B cell (primary cell): ENCODE measurements around the gene NTN3. TPM values are rescaled to one million over a fixed set of nuclear protein-coding genes. Genes with fewer than 3 reads are reported as not detected.

ENCODE experiments used
- ATAC-seq: fragments of 200-7000 bp; cut with Tn5 transposase; one replicate; pipeline ENCODE4 v1.10.0; 2021; ENCODE audit warnings: low read depth, mild to moderate bottlenecking, moderate number of reproducible peaks, moderate library complexity
- CTCF ChIA-PET: fragments of 350-600 bp; sonication (Branson Sonifier 250); formaldehyde crosslinking; loops from one replicate; lab custom pipeline; 2021; ENCODE audit warnings: antibody characterized with exemption, inconsistent platforms; lab: Charles Lee
- POLR2A ChIA-PET: fragments of 350-600 bp; sonication (Branson Sonifier 250); formaldehyde crosslinking; loops from one replicate; lab custom pipeline; 2021; ENCODE audit warnings: antibody characterized with exemption; lab: Charles Lee
- DNase-seq: peaks from one replicate; pipeline ENCODE4 v3.0.0; 2013
- H2AFZ ChIP-seq: 2 replicates; pipeline ENCODE4 v1.6.1; 2012; ENCODE audit warnings: mild to moderate bottlenecking, low read depth, low read length; ENCODE audit not compliant: insufficient read depth, poor library complexity, severe bottlenecking
- H3K27ac ChIP-seq, 2 donors: 1 replicate in 1 of 2; 2 replicates in 1 of 2; pipeline ENCODE4 v1.5.1; 2012 to 2013; ENCODE audit warnings: low read length in 2 of 2, mild to moderate bottlenecking in 2 of 2, moderate library complexity in 1 of 2
- H3K27me3 ChIP-seq, 4 experiments: fragments of 200-600 bp in 1 of 4; sonication (generic) in 1 of 4; replicated peaks in 1 of 4; 1 replicate in 2 of 4; 2 replicates in 2 of 4; pipeline versions ENCODE4 v1.6.1 to v1.7.0; 2013 to 2016; ENCODE audit warnings: low read length in 3 of 4, mild to moderate bottlenecking in 2 of 4, mixed read lengths in 1 of 4, moderate library complexity in 1 of 4; ENCODE audit not compliant: insufficient read depth in 4 of 4, control insufficient read depth in 3 of 4; ENCODE audit errors: control extremely low read depth in 1 of 4
- H3K36me3 ChIP-seq, 2 experiments: replicated peaks in 1 of 2; 1 replicate in 1 of 2; 2 replicates in 1 of 2; pipeline versions ENCODE4 v1.6.1 to v1.7.1; 2013; ENCODE audit warnings: low read length in 1 of 2; ENCODE audit not compliant: insufficient read depth in 2 of 2, control insufficient read depth in 1 of 2; ENCODE audit errors: control extremely low read depth in 1 of 2, extremely low read depth in 1 of 2
- H3K4me1 ChIP-seq, 2 donors: fragments of 200-600 bp in 1 of 2; sonication (generic) in 1 of 2; 1 replicate in 1 of 2; 2 replicates in 1 of 2; pipeline versions ENCODE4 v1.5.1 to v1.6.1; 2013 to 2017; ENCODE audit warnings: low read length in 2 of 2; ENCODE audit not compliant: control insufficient read depth in 2 of 2, insufficient read depth in 2 of 2
- H3K4me2 ChIP-seq: replicated peaks from 2 replicates; pipeline ENCODE3; 2012; ENCODE audit warnings: mild to moderate bottlenecking, low read depth, low read length; ENCODE audit not compliant: poor library complexity, severe bottlenecking
- H3K4me3 ChIP-seq, 5 experiments: fragments of 200-600 bp in 1 of 5; sonication (generic) in 1 of 5; 1 replicate in 3 of 5; 2 replicates in 2 of 5; pipeline versions ENCODE4 v1.5.1 to v1.7.0; 2011 to 2016; ENCODE audit warnings: low read length in 4 of 5, mild to moderate bottlenecking in 4 of 5, low read depth in 2 of 5, control low read depth in 1 of 5, moderate library complexity in 1 of 5; ENCODE audit not compliant: insufficient read depth in 1 of 5; ENCODE audit errors: control extremely low read depth in 1 of 5, extremely low read depth in 1 of 5
- H3K79me2 ChIP-seq: fragments of 200-600 bp; sonication (generic); one replicate; pipeline ENCODE4 v1.6.0; 2016; ENCODE audit warnings: low read length; ENCODE audit not compliant: control insufficient read depth, insufficient read depth
- H3K9ac ChIP-seq: fragments of 200-600 bp; sonication (generic); 2 replicates; pipeline ENCODE4 v1.6.1; 2017; ENCODE audit warnings: mild to moderate bottlenecking, low read length, moderate library complexity
- H3K9me3 ChIP-seq, 3 donors: one replicate each; pipeline versions ENCODE4 v1.6.1 to v1.7.1; 2013; ENCODE audit warnings: low read length in 2 of 3; ENCODE audit not compliant: control insufficient read depth in 2 of 3, insufficient read depth in 1 of 3; ENCODE audit errors: control extremely low read depth in 1 of 3
- H4K20me1 ChIP-seq: 2 replicates; pipeline ENCODE4 v1.6.0; 2012; ENCODE audit warnings: mild to moderate bottlenecking, low read length; ENCODE audit not compliant: insufficient read depth, control insufficient read depth, poor library complexity, severe bottlenecking
- H3K27ac Mint-ChIP-seq: one replicate; pipeline ENCODE4 v1.8.0; 2021; ENCODE audit warnings: mixed read lengths
- H3K27me3 Mint-ChIP-seq: one replicate; pipeline ENCODE4 v1.8.0; 2021; ENCODE audit warnings: mixed read lengths
- H3K4me1 Mint-ChIP-seq: one replicate; pipeline ENCODE4 v1.8.0; 2021; ENCODE audit warnings: mixed read lengths
- H3K4me3 Mint-ChIP-seq: one replicate; pipeline ENCODE4 v1.8.0; 2021; ENCODE audit warnings: mixed read lengths
- H3K9me3 Mint-ChIP-seq: one replicate; pipeline ENCODE4 v1.8.0; 2022; ENCODE audit warnings: mixed read lengths; ENCODE audit not compliant: insufficient read depth
- CTCF ChIP-seq: fragments of 200-600 bp; IDR thresholded peaks from one replicate; pipeline ENCODE4 v1.8.0; 2022; ENCODE audit warnings: antibody characterized with exemption, mild to moderate bottlenecking
- EZH2 ChIP-seq: IDR thresholded peaks from 2 replicates; pipeline ENCODE4 v1.6.1; 2012; ENCODE audit warnings: borderline replicate concordance, low read depth, mild to moderate bottlenecking, moderate library complexity, low read length; ENCODE audit not compliant: insufficient read depth, poor library complexity, severe bottlenecking
- WGBS: methylation state at CpG from one replicate; pipeline ENCODE4 v1.1.5; 2013; ENCODE audit warnings: missing lambda C conversion rate; ENCODE audit not compliant: insufficient coverage; 5-methylcytosine and 5-hydroxymethylcytosine counted together
- intact Hi-C: fragments of 100-400 bp; cut with micrococcal nuclease; formaldehyde crosslinking; loops from one replicate; pipeline ENCODE4 v1.10.0; 2022
- polyA plus RNA-seq: library from polyadenylated mRNA; depleted of rRNA; stranded (reverse); fragments of >200 nt; gene quantifications from 2 replicates; pipeline ENCODE4 v1.2.3, GENCODE V29; 2012
- total RNA-seq, 2 donors: library from RNA; stranded (reverse); fragments of 120-200 nt in 1 of 2; gene quantifications; 1 replicate in 1 of 2; 2 replicates in 1 of 2; pipeline versions ENCODE4 v1.2.3 to v1.2.4, GENCODE V29; 2013 to 2022

The NTN3 gene
- total and polyA plus RNA-seq, 2 donors (not counting 1 experiment from before 2014, with no cell fraction given) = not detected

DNA sequence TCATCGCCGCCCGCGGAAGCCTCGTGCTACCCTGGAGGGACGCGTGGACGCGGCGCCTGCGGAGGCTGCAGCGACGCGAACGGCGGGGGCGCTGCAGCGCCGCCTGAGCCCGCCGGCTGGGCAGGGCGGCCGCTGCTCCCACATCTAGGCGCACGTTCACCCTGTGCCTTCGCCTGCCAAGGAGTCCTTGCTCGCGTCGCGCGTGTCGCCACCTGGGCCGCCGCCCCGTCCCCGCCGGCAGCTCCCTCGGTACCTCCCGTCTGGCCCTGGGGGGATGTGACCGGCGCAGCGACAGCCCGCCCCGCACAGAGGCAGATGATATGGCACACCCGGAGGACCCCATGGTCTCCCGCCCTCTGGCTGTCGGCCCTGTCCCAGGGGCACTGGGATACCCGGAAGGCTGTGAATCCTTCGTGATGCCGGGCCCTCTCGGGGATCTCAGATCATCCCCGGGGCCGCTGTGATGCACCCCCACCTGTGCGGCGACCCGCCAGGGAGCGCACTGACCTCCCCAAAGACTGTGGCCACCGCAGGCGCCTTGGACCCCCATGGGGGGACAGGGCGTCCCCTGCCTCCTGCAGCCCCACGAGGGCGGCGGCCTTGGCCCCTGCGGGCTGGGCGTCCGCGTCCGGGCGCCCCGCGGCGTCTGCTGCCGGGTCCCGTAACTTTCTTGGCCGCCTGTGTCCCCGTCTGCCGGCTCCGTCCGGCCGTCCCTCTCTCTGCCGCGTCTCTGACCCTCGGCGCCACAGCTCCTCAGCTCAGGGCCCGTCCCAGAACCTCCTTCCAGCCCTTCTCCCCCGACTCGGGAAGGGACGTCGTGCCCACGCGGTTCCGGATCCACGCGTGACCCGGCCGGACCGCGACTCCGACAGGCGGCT lies 3.1 kb downstream of the NTN3 start:
- CTCF ChIA-PET = interaction anchor here (0.7 to 3.2 kb wide), 5 partner anchors 13 to 595 kb away, joined by 3 to 13 read pairs (median 5); partner anchors contain the start of gene CCNF
- H3K9ac ChIP-seq = peak overlapping the region; percentile 73
- POLR2A ChIA-PET = interaction anchor here (0.6 to 1.0 kb wide), 4 partner anchors 11 to 304 kb away, joined by 3 to 6 read pairs (median 4); partner anchors contain the start of genes AMDHD2 and TEDC2

More for the DNA sequence above, 3.1 kb downstream of the NTN3 start:
- Histone ChIP-seq H3K27ac (peak overlapping the region in 1 of 2 donors; percentile 62), H3K36me3 (no peaks in the 10 kb centered on the region), H3K4me3 (peak overlapping the region; percentile 26 to 77 (median 68)), H4K20me1 (peaks cover 46% of the 10 kb centered on the region), H3K27me3 (peaks cover 0 to 37% (median 28%) of the 10 kb centered on the region in 4 experiments), H3K9me3 (no peaks in the 10 kb centered on the region), H3K4me1 (peaks cover 49 to 51% of the 10 kb centered on the region in 2 donors), H3K79me2 (peaks cover 39% of the 10 kb centered on the region), H3K4me2 (peak overlapping the region; percentile 100), H2AFZ (peak overlapping the region; percentile 89)
- under 1% methylated on average over 100 of the region's 100 CpGs for WGBS
- ATAC-seq = peak; percentile 60
- Mint-ChIP-seq H3K27ac (no peak overlapping the region), H3K9me3 (no peaks in the 10 kb centered on the region), H3K27me3 (peaks cover 18% of the 10 kb centered on the region), H3K4me3 (peak overlapping the region; percentile 79), H3K4me1 (peaks cover 35% of the 10 kb centered on the region)
- peak; percentile 84 for DNase-seq
- intact Hi-C loops = loop anchor here (1.0 kb wide), 2 partner anchors 14 to 45 kb away; partner anchors contain the start of genes CCNF and TEDC2
- peak; percentile 42 for TF ChIP-seq CTCF
- TF ChIP-seq EZH2 = no peak
